ENCODE results near the gene EIF1AD.

GRCh38 chr11:65981972-65982823 is 19.8 kb downstream of the EIF1AD start:
- TF ChIP-seq PREB (CRISPR knock-in tag; IDR thresholded peaks at IDR 0.05) (no peak), MAZ (CRISPR knock-in tag; conservative IDR thresholded peaks at IDR 0.05 in 1 of 2, IDR thresholded peaks at IDR 0.05 in 1 of 2) (no peak), HES1 (IDR thresholded peaks at IDR 0.05; ENCODE audit: low read depth) (no peak), RBBP5 (IDR thresholded peaks at IDR 0.05; ENCODE audit: borderline replicate concordance, insufficient read depth, low read length, poor library complexity, severe bottlenecking) (no peak), ELK1 (CRISPR knock-in tag; IDR thresholded peaks at IDR 0.05) (no peak), CEBPZ (IDR thresholded peaks at IDR 0.05; ENCODE audit: borderline replicate concordance, low read depth, low read length) (no peak), HNRNPUL1 (IDR thresholded peaks at IDR 0.05; ENCODE audit: low read length) (no peak), CREB1 (IDR thresholded peaks at IDR 0.05) (no peak), CREB1 (CRISPR knock-in tag; IDR thresholded peaks at IDR 0.05) (no peak), TCF7L2 (IDR thresholded peaks at IDR 0.05; ENCODE audit: low read depth, low read length) (no peak), JUNB (CRISPR knock-in tag; conservative IDR thresholded peaks at IDR 0.05) (no peak)

Data from K562 (cell line).